Esophagus muscularis mucosa (tissue), 4 donors: ENCODE results near the gene SDF2. TPM values are rescaled to one million over a fixed set of nuclear protein-coding genes. Genes with fewer than 3 reads are reported as not detected.

Source experiments
- DNase-seq: peaks from one replicate; pipeline ENCODE4 v3.0.0-alpha.2; 2017; ENCODE audit errors: extremely low spot score
- H3K27ac ChIP-seq, 4 donors: fragments of 200-600 bp; sonication (generic); replicated peaks in 1 of 4; 1 replicate in 3 of 4; 2 replicates in 1 of 4; pipeline ENCODE4 v1.5.1; 2016 to 2019; ENCODE audit warnings: mild to moderate bottlenecking in 1 of 4
- H3K27me3 ChIP-seq, 4 donors: fragments of 200-600 bp; sonication (generic); one replicate each; pipeline versions ENCODE4 v1.5.1 to v1.6.0; 2016 to 2019
- H3K36me3 ChIP-seq, 4 donors: fragments of 200-600 bp; sonication (generic); one replicate each; pipeline ENCODE4 v1.5.1; 2016 to 2019
- H3K4me1 ChIP-seq, 4 donors: fragments of 200-600 bp; sonication (generic); one replicate each; pipeline ENCODE4 v1.5.1; 2016 to 2019
- H3K4me3 ChIP-seq, 4 donors: fragments of 200-600 bp; sonication (generic); 1 replicate in 2 of 4; 2 replicates in 2 of 4; pipeline ENCODE4 v1.5.1; 2016 to 2019; ENCODE audit warnings: mild to moderate bottlenecking in 4 of 4, moderate library complexity in 1 of 4
- H3K9me3 ChIP-seq, 4 donors: fragments of 200-600 bp; sonication (generic); 1 replicate in 3 of 4; 2 replicates in 1 of 4; pipeline ENCODE4 v1.5.1; 2016 to 2019
- EP300 ChIP-seq: sonication (generic); formaldehyde crosslinking; IDR thresholded peaks from one replicate; pipeline ENCODE4 v1.6.1; 2017; ENCODE audit warnings: antibody characterized with exemption
- POLR2A ChIP-seq: fragments of 450-650 bp; IDR thresholded peaks from one replicate; pipeline ENCODE4 v1.6.1; 2017; ENCODE audit warnings: antibody characterized with exemption, moderate library complexity, mild to moderate bottlenecking, low read depth
- POLR2AphosphoS5 ChIP-seq, 2 donors: sonication (generic); formaldehyde crosslinking; IDR thresholded peaks; one replicate each; pipeline ENCODE4 v1.6.1; 2017; ENCODE audit warnings: antibody characterized with exemption in 2 of 2
- WGBS: methylation state at CpG from one replicate; pipeline ENCODE4 v1.1.5; 2018; 5-methylcytosine and 5-hydroxymethylcytosine counted together
- intact Hi-C: fragments of 100-400 bp; cut with DNase I; formaldehyde crosslinking; loops from one replicate; pipeline ENCODE4 v1.15.1; 2023
- total RNA-seq, 4 donors: library from RNA; depleted of rRNA; stranded (reverse); fragments of >200 nt; gene quantifications; one replicate each; pipeline versions ENCODE4 v1.1.0 to v1.2.1, GENCODE V29; 2016
- TF ChIP-seq, protein P1 (sequence below), 3 experiments: fragments of 200-600 bp in 2 of 3; fragments of 450-650 bp in 1 of 3; sonication (generic) in 2 of 3; IDR thresholded peaks; one replicate each; pipeline ENCODE4 v1.5.1; 2017 to 2019; ENCODE audit warnings: antibody characterized with exemption in 3 of 3, mild to moderate bottlenecking in 2 of 3, moderate library complexity in 1 of 3

SDF2 gene
- total RNA-seq, 4 donors from 2014 or later: 39.1 to 46.7 (median 42.6) TPM

DNA sequence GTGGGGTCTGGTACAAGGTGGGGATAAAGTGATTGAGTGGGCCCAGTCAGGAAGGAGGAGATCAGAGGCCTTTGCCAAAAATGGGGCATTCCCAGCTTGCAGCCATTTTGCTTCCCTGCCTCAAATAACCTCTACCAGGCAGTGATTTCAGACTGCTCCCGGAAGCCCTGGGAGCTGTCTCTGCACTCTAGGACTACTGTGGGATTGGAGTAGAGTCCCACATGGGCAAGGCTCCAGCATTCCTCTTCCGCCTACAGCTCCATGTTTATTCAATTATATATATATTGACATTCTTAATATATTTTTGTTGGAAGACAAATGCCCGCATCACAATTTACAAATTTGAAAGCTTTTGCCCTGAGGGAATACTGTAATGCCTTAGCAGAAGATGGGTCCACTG lies 13.8 kb upstream of the SDF2 start:
- peaks cover 97 to 100% (median 100%) of the 10 kb centered on the region in 4 donors for H3K36me3 ChIP-seq
- no peaks in the 10 kb centered on the region for H3K27me3 ChIP-seq
- no peak overlapping the region for H3K27ac ChIP-seq
- intact Hi-C loops: no loop called here
- DNase-seq: no peak
- no peaks in the 10 kb centered on the region for H3K9me3 ChIP-seq
- 62% methylated on average over 3 of the region's 3 CpGs for WGBS
- no peaks in the 10 kb centered on the region for H3K4me1 ChIP-seq
- H3K4me3 ChIP-seq: no peak overlapping the region
- TF ChIP-seq EP300 (no peak), POLR2A (no peak), POLR2AphosphoS5 (IDR thresholded peaks at IDR 0.05) (no peak)
- TF ChIP-seq, protein P1, sequence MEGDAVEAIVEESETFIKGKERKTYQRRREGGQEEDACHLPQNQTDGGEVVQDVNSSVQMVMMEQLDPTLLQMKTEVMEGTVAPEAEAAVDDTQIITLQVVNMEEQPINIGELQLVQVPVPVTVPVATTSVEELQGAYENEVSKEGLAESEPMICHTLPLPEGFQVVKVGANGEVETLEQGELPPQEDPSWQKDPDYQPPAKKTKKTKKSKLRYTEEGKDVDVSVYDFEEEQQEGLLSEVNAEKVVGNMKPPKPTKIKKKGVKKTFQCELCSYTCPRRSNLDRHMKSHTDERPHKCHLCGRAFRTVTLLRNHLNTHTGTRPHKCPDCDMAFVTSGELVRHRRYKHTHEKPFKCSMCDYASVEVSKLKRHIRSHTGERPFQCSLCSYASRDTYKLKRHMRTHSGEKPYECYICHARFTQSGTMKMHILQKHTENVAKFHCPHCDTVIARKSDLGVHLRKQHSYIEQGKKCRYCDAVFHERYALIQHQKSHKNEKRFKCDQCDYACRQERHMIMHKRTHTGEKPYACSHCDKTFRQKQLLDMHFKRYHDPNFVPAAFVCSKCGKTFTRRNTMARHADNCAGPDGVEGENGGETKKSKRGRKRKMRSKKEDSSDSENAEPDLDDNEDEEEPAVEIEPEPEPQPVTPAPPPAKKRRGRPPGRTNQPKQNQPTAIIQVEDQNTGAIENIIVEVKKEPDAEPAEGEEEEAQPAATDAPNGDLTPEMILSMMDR (IDR thresholded peaks at IDR 0.05): no peak

DNA sequence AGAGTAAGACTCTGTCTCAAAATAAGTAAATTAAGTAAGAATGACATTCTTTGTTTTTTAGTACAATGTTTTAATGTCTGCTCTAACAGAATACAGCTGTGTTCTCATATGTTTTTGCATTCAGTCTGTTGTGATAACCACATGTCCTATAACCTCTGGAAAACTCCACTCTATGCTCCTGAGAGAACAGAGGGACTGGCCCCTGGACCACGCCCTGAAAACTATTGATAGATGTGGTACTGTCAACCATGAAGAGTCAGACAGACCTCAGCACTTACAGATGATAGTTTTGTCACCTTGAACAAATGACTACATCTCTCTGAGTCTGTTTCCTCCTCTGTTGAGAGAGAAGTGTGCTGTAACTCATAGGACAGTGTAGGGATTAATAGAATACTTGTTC lies 8.2 kb upstream of the SDF2 start:
- no peaks in the 10 kb centered on the region for H3K27me3 ChIP-seq
- WGBS: 100% methylated on average over 1 of the region's 1 CpG
- H3K27ac ChIP-seq: no peak overlapping the region
- DNase-seq: no peak
- H3K4me1 ChIP-seq: peaks cover 0 to 30% (median 22%) of the 10 kb centered on the region in 4 donors
- H3K36me3 ChIP-seq: peaks cover 41 to 88% (median 63%) of the 10 kb centered on the region in 4 donors
- intact Hi-C loops: no loop called here
- H3K4me3 ChIP-seq: no peak overlapping the region
- no peaks in the 10 kb centered on the region for H3K9me3 ChIP-seq
- TF ChIP-seq POLR2AphosphoS5 (IDR thresholded peaks at IDR 0.05): no peak
- no peak for TF ChIP-seq EP300

DNA sequence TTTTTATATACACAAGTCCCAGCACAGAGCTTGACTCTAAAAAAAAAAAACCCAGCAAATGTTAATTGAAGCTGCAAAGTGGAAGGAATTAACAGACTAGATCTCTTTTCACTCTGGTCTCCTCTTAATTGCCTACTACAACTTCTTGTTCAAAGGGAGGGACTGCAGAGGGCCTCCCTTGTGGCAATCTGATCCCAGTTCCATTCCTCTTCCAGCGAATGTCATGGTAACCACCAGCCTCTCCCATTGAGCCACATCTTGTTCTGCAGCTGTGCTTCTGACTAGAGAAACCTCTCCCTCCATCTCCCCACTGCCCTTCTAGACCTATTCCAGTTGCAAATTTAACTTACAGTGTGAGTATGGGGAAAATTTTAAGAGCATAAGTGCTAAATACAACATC lies 6.2 kb upstream of the SDF2 start:
- Histone ChIP-seq H3K4me1 (peaks cover 14 to 51% (median 42%) of the 10 kb centered on the region in 4 donors), H3K4me3 (no peak overlapping the region), H3K9me3 (no peaks in the 10 kb centered on the region), H3K27me3 (no peaks in the 10 kb centered on the region), H3K27ac (no peak overlapping the region), H3K36me3 (peaks cover 21 to 75% (median 43%) of the 10 kb centered on the region in 4 donors)
- intact Hi-C loops: no loop called here
- TF ChIP-seq EP300 (no peak), POLR2AphosphoS5 (IDR thresholded peaks at IDR 0.05) (no peak), POLR2A (no peak)
- TF ChIP-seq, protein P1 (IDR thresholded peaks at IDR 0.05): no peak
- 80% methylated on average over 1 of the region's 1 CpG for WGBS
- no peak for DNase-seq

DNA sequence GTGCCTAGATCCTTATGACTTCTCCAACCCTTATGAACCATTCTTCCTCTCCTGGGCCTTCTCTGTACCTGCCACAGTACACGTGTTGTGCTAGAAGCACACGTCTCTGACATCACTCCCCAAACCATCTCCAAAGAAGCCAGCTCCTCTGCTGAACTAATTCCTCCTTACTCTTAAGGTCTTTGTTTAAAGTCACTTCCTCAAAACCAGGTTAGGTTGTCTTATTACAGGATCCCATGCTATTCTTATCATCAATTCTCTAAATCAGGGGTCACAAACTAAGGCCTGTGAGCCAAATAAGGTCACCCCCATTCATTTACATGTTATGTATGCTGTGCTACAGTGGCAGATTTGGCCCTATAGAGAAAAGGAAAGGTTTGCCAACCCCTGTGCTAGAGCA lies 4.3 kb upstream of the SDF2 start:
- Histone ChIP-seq H3K36me3 (peaks cover 4 to 57% (median 24%) of the 10 kb centered on the region in 4 donors), H3K9me3 (no peaks in the 10 kb centered on the region), H3K4me3 (no peak overlapping the region), H3K27ac (no peak overlapping the region), H3K4me1 (peaks cover 18 to 59% (median 50%) of the 10 kb centered on the region in 4 donors), H3K27me3 (no peaks in the 10 kb centered on the region)
- DNase-seq: no peak
- TF ChIP-seq EP300 (no peak), POLR2A (no peak), POLR2AphosphoS5 (IDR thresholded peaks at IDR 0.05) (no peak)
- TF ChIP-seq, protein P1 (IDR thresholded peaks at IDR 0.05): no peak
- intact Hi-C loops: no loop called here
- 80% methylated on average over 2 of the region's 2 CpGs for WGBS

DNA sequence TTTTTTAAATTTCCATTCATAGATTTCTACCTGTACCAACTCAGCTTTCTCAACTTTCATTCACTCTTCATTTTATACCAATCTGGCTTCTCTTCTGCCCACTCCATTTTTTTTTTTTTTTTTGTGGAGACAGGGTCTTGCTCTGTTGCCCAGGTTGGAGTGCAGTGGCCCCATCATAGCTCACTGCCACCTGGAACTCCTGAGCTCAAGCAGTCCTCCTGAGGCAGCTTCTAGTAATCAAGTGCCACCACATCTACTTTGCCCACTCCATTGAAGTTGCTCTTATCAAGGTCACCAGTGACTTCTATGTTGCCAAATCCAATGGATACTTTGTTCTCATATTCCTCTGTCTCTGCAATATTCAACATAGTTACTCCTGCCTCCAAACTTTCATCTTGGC lies 2.0 kb upstream of the SDF2 start:
- intact Hi-C loops: loop anchor here (5.0 kb wide), 1 partner anchor 44 kb away; no protein-coding TSS in a partner anchor
- TF ChIP-seq POLR2AphosphoS5 (IDR thresholded peaks at IDR 0.05) (no peak), EP300 (no peak)
- TF ChIP-seq, protein P1 (IDR thresholded peaks at IDR 0.05): no peak
- Histone ChIP-seq H3K27me3 (no peaks in the 10 kb centered on the region), H3K9me3 (no peaks in the 10 kb centered on the region), H3K27ac (peak overlapping the region in 1 of 4 donors; percentile 99), H3K4me1 (peaks cover 26 to 77% (median 61%) of the 10 kb centered on the region in 4 donors), H3K4me3 (no peak overlapping the region), H3K36me3 (peaks cover 10 to 51% (median 24%) of the 10 kb centered on the region in 4 donors)
- DNase-seq: no peak
